Liver (tissue), 3 donors: ENCODE results near the gene STAB1.

Source experiments
- FOXA1 ChIP-seq: IDR thresholded peaks from 2 replicates; pipeline ENCODE4 v1.6.1; 2016; ENCODE audit warnings: antibody characterized with exemption
- GABPA ChIP-seq, 2 donors: IDR thresholded peaks in 1 of 2; conservative IDR thresholded peaks in 1 of 2; 2 replicates each; pipeline ENCODE4 v1.6.1; 2016; ENCODE audit warnings: antibody characterized with exemption in 2 of 2, mild to moderate bottlenecking in 1 of 2, moderate library complexity in 1 of 2
- JUND ChIP-seq, 2 donors: IDR thresholded peaks; 2 replicates each; pipeline ENCODE4 v1.6.1; 2016; ENCODE audit warnings: antibody characterized with exemption in 2 of 2
- RXRA ChIP-seq, 2 donors: IDR thresholded peaks; 2 replicates each; pipeline ENCODE4 v1.6.1; 2017 to 2018; ENCODE audit warnings: antibody characterized with exemption in 2 of 2, mild to moderate bottlenecking in 1 of 2
- TAF1 ChIP-seq: conservative IDR thresholded peaks from 2 replicates; pipeline ENCODE4 v1.6.1; 2016; ENCODE audit warnings: antibody characterized with exemption, mild to moderate bottlenecking
- YY1 ChIP-seq: IDR thresholded peaks from 2 replicates; pipeline ENCODE4 v1.6.1; 2016; ENCODE audit warnings: antibody characterized with exemption, mild to moderate bottlenecking
- TF ChIP-seq, protein P1 (sequence below): fragments of 150-350 bp; IDR thresholded peaks from 2 replicates; pipeline ENCODE4 v1.5.1; 2017; ENCODE audit warnings: improper control_type of control experiment, low read depth, low read length; ENCODE audit not compliant: missing input control
- TF ChIP-seq, protein P2 (sequence below): IDR thresholded peaks from 2 replicates; pipeline ENCODE4 v1.6.1; 2016; ENCODE audit warnings: antibody characterized with exemption
- donor health status: healthy.
- donor health status: healthy.

DNA sequence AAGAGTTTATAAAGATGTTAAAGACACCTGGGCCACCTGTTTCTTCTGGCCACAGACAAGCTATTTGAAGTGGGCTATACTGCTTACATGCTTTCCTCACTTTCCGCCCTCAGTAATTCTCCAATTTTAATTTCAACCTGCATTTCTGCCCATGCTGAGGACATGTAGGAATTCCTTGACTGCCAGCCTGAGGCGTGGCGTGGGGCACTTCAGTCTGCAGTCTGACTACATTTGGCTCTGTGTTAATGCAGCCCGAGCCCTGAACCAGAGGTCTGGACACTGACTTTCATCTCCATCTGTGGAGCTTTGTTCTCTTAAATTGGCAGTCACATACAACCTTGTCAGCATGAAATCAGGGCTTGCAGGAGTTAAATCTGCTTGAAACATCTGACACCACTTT, 49.8 kb downstream of the STAB1 start:
- TF ChIP-seq, protein P1, sequence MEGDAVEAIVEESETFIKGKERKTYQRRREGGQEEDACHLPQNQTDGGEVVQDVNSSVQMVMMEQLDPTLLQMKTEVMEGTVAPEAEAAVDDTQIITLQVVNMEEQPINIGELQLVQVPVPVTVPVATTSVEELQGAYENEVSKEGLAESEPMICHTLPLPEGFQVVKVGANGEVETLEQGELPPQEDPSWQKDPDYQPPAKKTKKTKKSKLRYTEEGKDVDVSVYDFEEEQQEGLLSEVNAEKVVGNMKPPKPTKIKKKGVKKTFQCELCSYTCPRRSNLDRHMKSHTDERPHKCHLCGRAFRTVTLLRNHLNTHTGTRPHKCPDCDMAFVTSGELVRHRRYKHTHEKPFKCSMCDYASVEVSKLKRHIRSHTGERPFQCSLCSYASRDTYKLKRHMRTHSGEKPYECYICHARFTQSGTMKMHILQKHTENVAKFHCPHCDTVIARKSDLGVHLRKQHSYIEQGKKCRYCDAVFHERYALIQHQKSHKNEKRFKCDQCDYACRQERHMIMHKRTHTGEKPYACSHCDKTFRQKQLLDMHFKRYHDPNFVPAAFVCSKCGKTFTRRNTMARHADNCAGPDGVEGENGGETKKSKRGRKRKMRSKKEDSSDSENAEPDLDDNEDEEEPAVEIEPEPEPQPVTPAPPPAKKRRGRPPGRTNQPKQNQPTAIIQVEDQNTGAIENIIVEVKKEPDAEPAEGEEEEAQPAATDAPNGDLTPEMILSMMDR = no peak
- no peak for TF ChIP-seq TAF1
- no peak for TF ChIP-seq FOXA1
- TF ChIP-seq JUND (IDR thresholded peaks at IDR 0.05) = no peak
- no peak for TF ChIP-seq RXRA (IDR thresholded peaks at IDR 0.05)
- TF ChIP-seq, protein P2, sequence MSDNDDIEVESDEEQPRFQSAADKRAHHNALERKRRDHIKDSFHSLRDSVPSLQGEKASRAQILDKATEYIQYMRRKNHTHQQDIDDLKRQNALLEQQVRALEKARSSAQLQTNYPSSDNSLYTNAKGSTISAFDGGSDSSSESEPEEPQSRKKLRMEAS = no peak
- no peak for TF ChIP-seq GABPA (IDR thresholded peaks at IDR 0.05 in 1 of 2, conservative IDR thresholded peaks at IDR 0.05 in 1 of 2)
- no peak for TF ChIP-seq YY1
